Kidney (tissue), 14 donors: ENCODE results near the gene LCN6. TPM values are rescaled to one million over a fixed set of nuclear protein-coding genes. Genes with fewer than 3 reads are reported as not detected.

Source experiments
- DNase-seq, 5 donors: peaks; one replicate each; pipeline ENCODE4 v3.0.0-alpha.2; 2013 to 2020
- FAIRE-seq: peaks from 2 replicates; lab custom pipeline; 2012; peaks lifted over from hg19 to GRCh38; lab: Jason Lieb, UNC
- H3K27ac ChIP-seq, 2 donors: one replicate each; pipeline ENCODE4 v1.7.0; 2013; ENCODE audit warnings: low read depth in 2 of 2, low read length in 2 of 2, inconsistent platforms in 1 of 2
- H3K27me3 ChIP-seq: one replicate; pipeline ENCODE4 v1.7.1; 2013; ENCODE audit warnings: low read length, inconsistent platforms; ENCODE audit not compliant: control insufficient read depth, insufficient read depth
- H3K36me3 ChIP-seq, 3 donors: one replicate each; pipeline versions ENCODE4 v1.7.0 to v1.7.1; 2013; ENCODE audit warnings: low read length in 3 of 3, control low read depth in 1 of 3, inconsistent platforms in 1 of 3; ENCODE audit not compliant: insufficient read depth in 3 of 3, control insufficient read depth in 2 of 3
- H3K4me1 ChIP-seq, 3 donors: one replicate each; pipeline versions ENCODE4 v1.7.0 to v1.7.1; 2013; ENCODE audit warnings: low read length in 3 of 3, inconsistent platforms in 1 of 3, low read depth in 1 of 3; ENCODE audit not compliant: control insufficient read depth in 2 of 3, insufficient read depth in 2 of 3
- H3K4me3 ChIP-seq, 3 donors: one replicate each; pipeline versions ENCODE4 v1.7.0 to v1.8.1; 2013; ENCODE audit warnings: low read length in 3 of 3, control low read depth in 1 of 3, inconsistent platforms in 1 of 3
- H3K9ac ChIP-seq, 3 donors: one replicate each; pipeline versions ENCODE4 v1.7.0 to v1.7.1; 2013; ENCODE audit warnings: low read length in 3 of 3, control low read depth in 1 of 3, inconsistent platforms in 1 of 3
- H3K9me3 ChIP-seq, 3 donors: one replicate each; pipeline versions ENCODE4 v1.7.0 to v1.7.1; 2013; ENCODE audit warnings: low read length in 3 of 3, control low read depth in 1 of 3, inconsistent platforms in 1 of 3; ENCODE audit not compliant: control insufficient read depth in 2 of 3, insufficient read depth in 1 of 3
- CTCF ChIP-seq: IDR thresholded peaks from 3 replicates; pipeline ENCODE4 v1.5.1; 2012; ENCODE audit warnings: mild to moderate bottlenecking, moderate library complexity, borderline replicate concordance; ENCODE audit not compliant: insufficient read depth; ENCODE audit errors: extremely low read depth
- intact Hi-C: fragments of 100-400 bp; cut with DNase I; formaldehyde crosslinking; loops from one replicate; pipeline ENCODE4 v1.11.1; 2022
- polyA plus RNA-seq: library from polyadenylated mRNA; stranded (reverse); fragments of 350-450 nt; fragmentation: Illumina TruSeq; extraction: RNeasy Lipid Tissue Mini Kit (QIAGEN cat#74804); gene quantifications from one replicate; pipeline ENCODE4 v1.2.3, GENCODE V29; 2014; ENCODE audit warnings: low read depth, low replicate concordance; ENCODE audit not compliant: insufficient read depth
- total RNA-seq: library from RNA; stranded (reverse); fragmentation: NEBNext Ultra II Directional; extraction: Animal tissue kit (Norgen Biotek cat#: 25700); gene quantifications from one replicate; pipeline ENCODE4 v1.2.1, GENCODE V29; 2021
- donor health status: control.
- donor health status: control.
- donor health status: control.
- donor health status: control.
- donor health status: control.
- donor health status: DM: yes; HTN: yes; CAD: no.
- donor health status: Normal renal cell carcinoma (clear cell type).

LCN6 gene
- total and polyA plus RNA-seq, 2 donors from 2014 or later = 16.0 TPM; not detected in 1

GRCh38 chr9:136779808-136780207 lies 31.5 kb upstream of the LCN6 start:
- DNase-seq = peak in 1 of 5 donors; percentile 11
- no peak for FAIRE-seq
- H3K9me3 ChIP-seq = no peaks in the 10 kb centered on the region
- intact Hi-C loops = loop anchor here (10.0 kb wide), 1 partner anchor 255 kb away; the partner anchor contains the start of gene FUT7
- H3K9ac ChIP-seq = no peak overlapping the region
- no peak overlapping the region for H3K4me3 ChIP-seq
- H3K4me1 ChIP-seq = no peaks in the 10 kb centered on the region
- H3K36me3 ChIP-seq = no peaks in the 10 kb centered on the region
- no peak overlapping the region for H3K27ac ChIP-seq
- no peaks in the 10 kb centered on the region for H3K27me3 ChIP-seq
- TF ChIP-seq CTCF = no peak

- H3K9me3 ChIP-seq = no peaks in the 10 kb centered on the region
- FAIRE-seq = no peak
- intact Hi-C loops = no loop called here
Observed at GRCh38 chr9:136777359-136777758, 29.0 kb upstream of the LCN6 start.

GRCh38 chr9:136776947-136777346 lies 28.6 kb upstream of the LCN6 start:
- H3K4me3 ChIP-seq = no peak overlapping the region

More at GRCh38 chr9:136777359-136777758, 29.0 kb upstream of the LCN6 start:
- no peak for TF ChIP-seq CTCF
- Histone ChIP-seq H3K4me3 (no peak overlapping the region), H3K9ac (no peak overlapping the region), H3K4me1 (no peaks in the 10 kb centered on the region), H3K27ac (no peak overlapping the region), H3K36me3 (no peaks in the 10 kb centered on the region), H3K27me3 (no peaks in the 10 kb centered on the region)
- peak in 1 of 5 donors; percentile 41 for DNase-seq

More at GRCh38 chr9:136776947-136777346, 28.6 kb upstream of the LCN6 start:
- Histone ChIP-seq H3K27me3 (no peaks in the 10 kb centered on the region), H3K9me3 (no peaks in the 10 kb centered on the region), H3K27ac (no peak overlapping the region), H3K9ac (no peak overlapping the region), H3K36me3 (no peaks in the 10 kb centered on the region), H3K4me1 (no peaks in the 10 kb centered on the region)
- no peak for TF ChIP-seq CTCF
- DNase-seq = peak in 1 of 5 donors; percentile 25
- FAIRE-seq = no peak
- intact Hi-C loops = no loop called here
